Endodermal cell (in vitro differentiated cells): Measurements from ENCODE around the gene CCL22. TPM values are rescaled to one million over a fixed set of nuclear protein-coding genes. Genes with fewer than 3 reads are reported as not detected.

Source experiments
- DNase-seq: peaks from one replicate; pipeline ENCODE4 v3.0.0-alpha.2; 2017
- H3K27ac ChIP-seq: 2 replicates; pipeline ENCODE4 v1.5.1; 2013; ENCODE audit warnings: mild to moderate bottlenecking, low read depth, low read length, moderate library complexity
- H3K27me3 ChIP-seq: 2 replicates; pipeline ENCODE4 v1.6.1; 2013; ENCODE audit warnings: mild to moderate bottlenecking, low read length, moderate library complexity; ENCODE audit not compliant: insufficient read depth, control insufficient read depth, poor library complexity, severe bottlenecking
- H3K36me3 ChIP-seq: 2 replicates; pipeline ENCODE4 v1.7.0; 2013; ENCODE audit warnings: mild to moderate bottlenecking, low read length, moderate library complexity; ENCODE audit not compliant: control insufficient read depth, insufficient read depth
- H3K4me1 ChIP-seq: one replicate; pipeline ENCODE4 v1.7.0; 2013; ENCODE audit warnings: low read length; ENCODE audit not compliant: control insufficient read depth, insufficient read depth
- H3K4me3 ChIP-seq: 2 replicates; pipeline ENCODE4 v1.5.1; 2013; ENCODE audit warnings: mild to moderate bottlenecking, low read length, moderate library complexity
- H3K9ac ChIP-seq: 2 replicates; pipeline ENCODE4 v1.6.1; 2013; ENCODE audit warnings: mild to moderate bottlenecking, low read length, moderate library complexity; ENCODE audit not compliant: poor library complexity, severe bottlenecking; ENCODE audit errors: extremely low read depth
- H3K9me3 ChIP-seq: 2 replicates; pipeline ENCODE4 v1.6.1; 2013; ENCODE audit warnings: mild to moderate bottlenecking, low read length, moderate library complexity; ENCODE audit not compliant: control insufficient read depth
- H3K27ac Mint-ChIP-seq: 2 replicates; pipeline ENCODE4 v1.8.0; 2020; ENCODE audit warnings: mixed read lengths
- H3K27me3 Mint-ChIP-seq: 2 replicates; pipeline ENCODE4 v1.8.0; 2021; ENCODE audit warnings: mild to moderate bottlenecking, mixed read lengths; ENCODE audit not compliant: insufficient read depth
- H3K36me3 Mint-ChIP-seq: 2 replicates; pipeline ENCODE4 v1.8.0; 2020; ENCODE audit warnings: low read depth, mixed read lengths
- H3K4me1 Mint-ChIP-seq: 2 replicates; pipeline ENCODE4 v1.8.0; 2020; ENCODE audit warnings: mixed read lengths
- H3K4me3 Mint-ChIP-seq: 2 replicates; pipeline ENCODE4 v1.8.0; 2020; ENCODE audit warnings: mild to moderate bottlenecking, moderate library complexity, mixed read lengths
- H3K9me3 Mint-ChIP-seq: 2 replicates; pipeline ENCODE4 v1.8.0; 2020; ENCODE audit warnings: mild to moderate bottlenecking, mixed read lengths
- WGBS, 2 experiments: methylation state at CpG; one replicate each; pipeline versions ENCODE4 v1.1.5 to v1.1.7; 2013; ENCODE audit warnings: missing lambda C conversion rate in 2 of 2, mixed read lengths in 1 of 2; ENCODE audit not compliant: insufficient coverage in 1 of 2, insufficient read length in 1 of 2; 5-methylcytosine and 5-hydroxymethylcytosine counted together
- total RNA-seq, 2 donors: library from RNA; stranded (reverse); fragmentation: NEBNext Ultra II Directional in 1 of 2; extraction: Animal tissue kit (Norgen Biotek cat#: 25700) in 1 of 2; gene quantifications; 2 replicates in 1 of 2; 3 replicates in 1 of 2; pipeline ENCODE4 v1.2.1, GENCODE V29; 2021
- TF ChIP-seq, protein P1 (sequence below): fragments of 200-600 bp; sonication (generic); conservative IDR thresholded peaks from 2 replicates; pipeline ENCODE4 v1.5.0; 2021; ENCODE audit warnings: antibody characterized with exemption, mild to moderate bottlenecking

CCL22 gene
- total RNA-seq, 2 donors from 2014 or later: not detected

DNA sequence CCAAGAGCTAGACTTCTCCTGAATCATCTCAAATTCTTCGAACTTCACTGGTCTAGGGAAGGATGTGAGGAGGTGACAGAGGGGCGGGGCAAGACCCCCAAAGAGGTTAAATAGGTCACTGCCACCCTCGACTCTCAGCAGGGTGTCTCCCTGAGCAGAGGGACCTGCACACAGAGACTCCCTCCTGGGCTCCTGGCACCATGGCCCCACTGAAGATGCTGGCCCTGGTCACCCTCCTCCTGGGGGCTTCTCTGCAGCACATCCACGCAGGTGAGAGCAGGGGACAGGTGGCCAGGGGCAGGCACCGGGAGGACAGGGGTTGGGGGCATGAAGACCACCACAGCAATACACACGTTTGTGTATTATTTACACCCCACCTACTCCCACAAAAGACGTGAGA lies 55.1 kb downstream of the CCL22 start:
- no peaks in the 10 kb centered on the region for H3K9me3 Mint-ChIP-seq

More for the DNA sequence above, 55.1 kb downstream of the CCL22 start:
- Mint-ChIP-seq H3K4me1 (peaks cover 12% of the 10 kb centered on the region), H3K27ac (no peak overlapping the region), H3K4me3 (no peak overlapping the region), H3K27me3 (peaks cover 4% of the 10 kb centered on the region), H3K36me3 (no peaks in the 10 kb centered on the region)
- Histone ChIP-seq H3K27ac (no peak overlapping the region), H3K27me3 (no peaks in the 10 kb centered on the region), H3K36me3 (no peaks in the 10 kb centered on the region), H3K4me3 (no peak overlapping the region), H3K4me1 (no peaks in the 10 kb centered on the region), H3K9ac (no peak overlapping the region), H3K9me3 (no peaks in the 10 kb centered on the region)
- WGBS, 2 experiments: 80 to 82% methylated on average over 1 to 7 of the region's 7 CpGs
- no peak for DNase-seq
- TF ChIP-seq, protein P1, sequence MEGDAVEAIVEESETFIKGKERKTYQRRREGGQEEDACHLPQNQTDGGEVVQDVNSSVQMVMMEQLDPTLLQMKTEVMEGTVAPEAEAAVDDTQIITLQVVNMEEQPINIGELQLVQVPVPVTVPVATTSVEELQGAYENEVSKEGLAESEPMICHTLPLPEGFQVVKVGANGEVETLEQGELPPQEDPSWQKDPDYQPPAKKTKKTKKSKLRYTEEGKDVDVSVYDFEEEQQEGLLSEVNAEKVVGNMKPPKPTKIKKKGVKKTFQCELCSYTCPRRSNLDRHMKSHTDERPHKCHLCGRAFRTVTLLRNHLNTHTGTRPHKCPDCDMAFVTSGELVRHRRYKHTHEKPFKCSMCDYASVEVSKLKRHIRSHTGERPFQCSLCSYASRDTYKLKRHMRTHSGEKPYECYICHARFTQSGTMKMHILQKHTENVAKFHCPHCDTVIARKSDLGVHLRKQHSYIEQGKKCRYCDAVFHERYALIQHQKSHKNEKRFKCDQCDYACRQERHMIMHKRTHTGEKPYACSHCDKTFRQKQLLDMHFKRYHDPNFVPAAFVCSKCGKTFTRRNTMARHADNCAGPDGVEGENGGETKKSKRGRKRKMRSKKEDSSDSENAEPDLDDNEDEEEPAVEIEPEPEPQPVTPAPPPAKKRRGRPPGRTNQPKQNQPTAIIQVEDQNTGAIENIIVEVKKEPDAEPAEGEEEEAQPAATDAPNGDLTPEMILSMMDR: no peak

Other genes starting within 250 kb of the CCL22 start
- 100 to 1,000 TPM in 1 of 2 donors, 10 to 100 TPM in 1; 94.2 to 102 TPM for gene PSME3IP1, start 172.7 kb upstream of the CCL22 start, total RNA-seq
- 10 to 100 TPM; 40.3 to 46.5 TPM for gene RSPRY1, start 172.5 kb upstream of the CCL22 start, total RNA-seq
- gene ARL2BP, start 113.5 kb upstream of the CCL22 start, total RNA-seq: 10 to 100 TPM; 22.6 to 31.3 TPM
- 1 to 10 TPM; 5.9 to 9.1 TPM for gene PLLP, start 74.1 kb upstream of the CCL22 start, total RNA-seq
- 1 to 10 TPM in 1 of 2 donors, under 1 TPM in 1; 0.18 to 1.0 TPM for gene CX3CL1, start 13.7 kb downstream of the CCL22 start, total RNA-seq
- gene CCL17, start 46.0 kb downstream of the CCL22 start, total RNA-seq: not detected
- 10 to 100 TPM; 77.5 to 87.1 TPM for gene CIAPIN1, start 88.6 kb downstream of the CCL22 start, total RNA-seq
- gene COQ9, start 88.7 kb downstream of the CCL22 start, total RNA-seq: 10 to 100 TPM; 34.5 to 38.2 TPM
- 10 to 100 TPM; 72.0 to 88.3 TPM for gene POLR2C, start 103.9 kb downstream of the CCL22 start, total RNA-seq
- 10 to 100 TPM; 17.9 to 22.1 TPM for gene DOK4, start 127.7 kb downstream of the CCL22 start, total RNA-seq
- gene CCDC102A, start 177.8 kb downstream of the CCL22 start, total RNA-seq: 1 to 10 TPM; 6.7 to 9.8 TPM
- gene ADGRG5, start 183.9 kb downstream of the CCL22 start, total RNA-seq: 1 to 10 TPM; 3.6 to 4.8 TPM